ENCODE measurements around the gene SSR2.
A peak's percentile ranks its signal among the peaks of the same experiment; 100 is the strongest.

GRCh38 chr1:156020293-156021092, at the start of gene SSR2:
- TF ChIP-seq CTCF (IDR thresholded peaks at IDR 0.05) (no peak), POLR2AphosphoS5 (IDR thresholded peaks at IDR 0.05) (peak; percentile 79 to 96 (median 91)), POLR2A (IDR thresholded peaks at IDR 0.05) (no peak)
